Measurements from ENCODE around the gene PYM1.

GRCh38 chr12:55937981-55938380 lies 10.3 kb upstream of the PYM1 start:
- TF ChIP-seq SETDB1 (IDR thresholded peaks at IDR 0.05; ENCODE audit: insufficient read length, low read length) = no peak
- no peak for TF ChIP-seq ZNF335 (tag by site-specific recombination; conservative IDR thresholded peaks at IDR 0.05)
- no peak for TF ChIP-seq ATF2 (tag by site-specific recombination; IDR thresholded peaks at IDR 0.05; ENCODE audit: low read depth)
- TF ChIP-seq ZNF449 (tag by site-specific recombination; IDR thresholded peaks at IDR 0.05) = no peak
- no peak for TF ChIP-seq CTCF (tag by site-specific recombination; IDR thresholded peaks at IDR 0.05)
- TF ChIP-seq REPIN1 (tag by site-specific recombination; IDR thresholded peaks at IDR 0.05; ENCODE audit: low read depth) = no peak
- no peak for TF ChIP-seq ZNF350 (tag by site-specific recombination; IDR thresholded peaks at IDR 0.05)
- no peak for TF ChIP-seq ZNF510 (tag by site-specific recombination; IDR thresholded peaks at IDR 0.05; ENCODE audit: insufficient replicate concordance)
- no peak for TF ChIP-seq ZFP41 (tag by site-specific recombination; IDR thresholded peaks at IDR 0.05; ENCODE audit: borderline replicate concordance)
- no peak for TF ChIP-seq ZNF175 (tag by site-specific recombination; IDR thresholded peaks at IDR 0.05)
- TF ChIP-seq ZBTB21 (tag by site-specific recombination; IDR thresholded peaks at IDR 0.05) = no peak
- no peak for TF ChIP-seq ZNF501 (tag by site-specific recombination; IDR thresholded peaks at IDR 0.05)
- no peak for TF ChIP-seq PRDM10 (tag by site-specific recombination; IDR thresholded peaks at IDR 0.05)
